IMR-90 (cell line): ENCODE results near the gene CAMTA2. TPM values are rescaled to one million over a fixed set of nuclear protein-coding genes. Genes with fewer than 3 reads are reported as not detected.

Experiments
- ATAC-seq: fragments of 200-7000 bp; cut with Tn5 transposase; 2 replicates; pipeline ENCODE4 v1.9.1; 2020; ENCODE audit warnings: low read depth, mild to moderate bottlenecking, moderate library complexity
- BruUV-seq: library from RNA; stranded (reverse); fragments of 400-500 nt; replicated peaks from 2 replicates; lab custom pipeline; 2021; lab: Mats Ljungman, UMichigan
- CTCF ChIA-PET: fragments of 300-600 bp; formaldehyde crosslinking; extraction: SDS; loops from one replicate; lab custom pipeline; 2021; ENCODE audit warnings: antibody characterized with exemption; lab: Yijun Ruan, JAX
- POLR2A ChIA-PET: fragments of 300-600 bp; sonication (Branson Sonifier 250); formaldehyde crosslinking; loops from one replicate; lab custom pipeline; 2022; ENCODE audit warnings: antibody characterized with exemption; ENCODE audit not compliant: unreplicated experiment; lab: Charles Lee
- DNase-seq: peaks from one replicate; pipeline ENCODE4 v3.0.0; 2013
- H2AFZ ChIP-seq: replicated peaks from 2 replicates; pipeline ENCODE3; 2013; ENCODE audit warnings: low read length, mild to moderate bottlenecking; ENCODE audit not compliant: poor library complexity
- H2AK5ac ChIP-seq: 2 replicates; pipeline ENCODE4 v1.6.1; 2013; ENCODE audit warnings: low read depth, low read length, inconsistent platforms
- H2AK9ac ChIP-seq: replicated peaks from 2 replicates; pipeline ENCODE3; 2013; ENCODE audit warnings: mild to moderate bottlenecking, low read depth, low read length, moderate library complexity; ENCODE audit not compliant: poor library complexity
- H2BK120ac ChIP-seq: 2 replicates; pipeline ENCODE4 v1.6.1; 2013; ENCODE audit warnings: low read depth, low read length, inconsistent platforms
- H2BK15ac ChIP-seq: 3 replicates; pipeline ENCODE4 v1.6.1; 2013; ENCODE audit warnings: low read depth, low read length, inconsistent platforms
- H2BK20ac ChIP-seq: 2 replicates; pipeline ENCODE4 v1.6.1; 2013; ENCODE audit warnings: low read depth, mild to moderate bottlenecking, inconsistent platforms, low read length, moderate library complexity
- H2BK5ac ChIP-seq: 2 replicates; pipeline ENCODE4 v1.6.1; 2013; ENCODE audit warnings: mild to moderate bottlenecking, low read depth, low read length, inconsistent platforms; ENCODE audit not compliant: poor library complexity, severe bottlenecking
- H3K14ac ChIP-seq: replicated peaks from 2 replicates; pipeline ENCODE4 v1.6.1; 2013; ENCODE audit warnings: low read depth, low read length, inconsistent platforms
- H3K18ac ChIP-seq: 2 replicates; pipeline ENCODE4 v1.6.1; 2013; ENCODE audit warnings: low read depth, low read length, control low read depth
- H3K23ac ChIP-seq: 2 replicates; pipeline ENCODE4 v1.6.1; 2013; ENCODE audit warnings: low read depth, low read length, inconsistent platforms
- H3K27ac ChIP-seq: 2 replicates; pipeline ENCODE4 v1.5.1; 2013; ENCODE audit warnings: mild to moderate bottlenecking, control low read depth, low read length; ENCODE audit not compliant: insufficient read depth
- H3K27me3 ChIP-seq: 2 replicates; pipeline ENCODE4 v1.6.1; 2013; ENCODE audit warnings: low read length; ENCODE audit not compliant: control insufficient read depth, insufficient read depth
- H3K36me3 ChIP-seq: 2 replicates; pipeline ENCODE4 v1.6.1; 2013; ENCODE audit warnings: low read length, mixed read lengths; ENCODE audit not compliant: control insufficient read depth, insufficient read depth
- H3K4ac ChIP-seq: 2 replicates; pipeline ENCODE4 v1.6.1; 2013; ENCODE audit warnings: low read depth, low read length, inconsistent platforms
- H3K4me1 ChIP-seq: 2 replicates; pipeline ENCODE4 v1.6.1; 2013; ENCODE audit warnings: low read length, mixed read lengths; ENCODE audit not compliant: control insufficient read depth, insufficient read depth
- H3K4me2 ChIP-seq: 2 replicates; pipeline ENCODE4 v1.6.1; 2013; ENCODE audit warnings: low read depth, mild to moderate bottlenecking, control low read depth, low read length, moderate library complexity
- H3K4me3 ChIP-seq: 2 replicates; pipeline ENCODE4 v1.5.1; 2013; ENCODE audit warnings: low read depth, mild to moderate bottlenecking, control low read depth, low read length, moderate library complexity; ENCODE audit not compliant: insufficient read depth
- H3K56ac ChIP-seq: 2 replicates; pipeline ENCODE4 v1.6.1; 2013; ENCODE audit warnings: low read length, inconsistent platforms; ENCODE audit not compliant: insufficient read depth; ENCODE audit errors: extremely low read depth
- H3K79me1 ChIP-seq, 2 experiments: 2 replicates each; pipeline ENCODE4 v1.6.1; 2013; ENCODE audit warnings: low read length in 2 of 2, inconsistent platforms in 1 of 2, low read depth in 1 of 2
- H3K9ac ChIP-seq: 2 replicates; pipeline ENCODE4 v1.6.1; 2013; ENCODE audit warnings: low read depth, low read length, control low read depth
- H3K9me1 ChIP-seq: 2 replicates; pipeline ENCODE4 v1.6.1; 2013; ENCODE audit warnings: low read length, inconsistent platforms; ENCODE audit not compliant: insufficient read depth
- H3K9me3 ChIP-seq: 2 replicates; pipeline ENCODE4 v1.6.1; 2013; ENCODE audit warnings: low read length; ENCODE audit not compliant: control insufficient read depth, insufficient read depth
- H4K20me1 ChIP-seq: 2 replicates; pipeline ENCODE4 v1.6.1; 2013; ENCODE audit warnings: low read length, inconsistent platforms; ENCODE audit not compliant: insufficient read depth
- H4K5ac ChIP-seq: 2 replicates; pipeline ENCODE4 v1.6.1; 2013; ENCODE audit warnings: mild to moderate bottlenecking, low read depth, low read length, control low read depth
- H4K8ac ChIP-seq, 2 experiments: 2 replicates each; pipeline ENCODE4 v1.6.1; 2013; ENCODE audit warnings: low read depth in 2 of 2, low read length in 2 of 2, control low read depth in 1 of 2, inconsistent platforms in 1 of 2
- H4K91ac ChIP-seq: 2 replicates; pipeline ENCODE4 v1.6.1; 2013; ENCODE audit warnings: low read depth, low read length, inconsistent platforms; ENCODE audit not compliant: insufficient read depth
- CEBPB ChIP-seq: IDR thresholded peaks from 2 replicates; pipeline ENCODE4 v1.6.1; 2012; ENCODE audit warnings: low read depth, low read length, improper control_type of control experiment
- CHD1 ChIP-seq: IDR thresholded peaks from 2 replicates; pipeline ENCODE4 v1.6.1; 2012; ENCODE audit warnings: low read depth, low read length, improper control_type of control experiment
- CTCF ChIP-seq: conservative IDR thresholded peaks from 2 replicates; pipeline ENCODE4 v1.5.1; 2012; ENCODE audit warnings: mild to moderate bottlenecking, low read depth, low read length, improper control_type of control experiment
- ELK1 ChIP-seq: fragments of 150-350 bp; IDR thresholded peaks from 2 replicates; pipeline ENCODE4 v1.6.1; 2016; ENCODE audit warnings: low read depth, mild to moderate bottlenecking, low read length, moderate library complexity, borderline replicate concordance
- MXI1 ChIP-seq: IDR thresholded peaks from 2 replicates; pipeline ENCODE4 v1.6.1; 2012; ENCODE audit warnings: low read depth, mild to moderate bottlenecking, low read length, moderate library complexity, borderline replicate concordance
- NFE2L2 ChIP-seq: fragments of 150-350 bp; IDR thresholded peaks from 2 replicates; pipeline ENCODE4 v1.6.1; 2016; ENCODE audit warnings: low read depth, mild to moderate bottlenecking, low read length
- POLR2A ChIP-seq: IDR thresholded peaks from 2 replicates; pipeline ENCODE4 v1.6.1; 2012; ENCODE audit warnings: mild to moderate bottlenecking, low read depth, low read length
- RAD21 ChIP-seq: IDR thresholded peaks from 2 replicates; pipeline ENCODE4 v1.6.1; 2012; ENCODE audit warnings: low read length, improper control_type of control experiment
- RCOR1 ChIP-seq: IDR thresholded peaks from 2 replicates; pipeline ENCODE4 v1.6.1; 2012; ENCODE audit warnings: mild to moderate bottlenecking, low read length, improper control_type of control experiment; ENCODE audit not compliant: insufficient replicate concordance
- RFX5 ChIP-seq: IDR thresholded peaks from 2 replicates; pipeline ENCODE4 v1.8.0; 2012; ENCODE audit warnings: low read depth, mild to moderate bottlenecking, low read length, moderate library complexity
- SMC3 ChIP-seq: fragments of 150-350 bp; IDR thresholded peaks from 2 replicates; pipeline ENCODE4 v1.6.1; 2016; ENCODE audit warnings: low read depth, mild to moderate bottlenecking, antibody characterized with exemption, low read length, moderate library complexity
- WGBS, 2 experiments: methylation state at CpG; one replicate each; pipeline versions ENCODE4 v1.1.5 to v1.1.7; 2013; ENCODE audit warnings: missing lambda C conversion rate in 2 of 2; ENCODE audit not compliant: insufficient read length in 1 of 2; ENCODE audit errors: extremely low coverage in 2 of 2; 5-methylcytosine and 5-hydroxymethylcytosine counted together
- dilution Hi-C: fragments of 300-500 bp; cut with HindIII; formaldehyde crosslinking; loops from one replicate; pipeline ENCODE4 v1.14.3; 2018; ENCODE audit warnings: low sequenced_read_pairs; ENCODE audit not compliant: unreplicated experiment
- in situ Hi-C: fragments of 300-500 bp; cut with MboI; formaldehyde crosslinking; loops from 3 replicates; pipeline ENCODE4 v1.14.3; 2019; ENCODE audit warnings: low sequenced_read_pairs, inconsistent platforms, mixed read lengths
- intact Hi-C: fragments of 100-400 bp; cut with micrococcal nuclease; formaldehyde crosslinking; loops from 2 replicates; pipeline ENCODE4 v1.10.0; 2022
- polyA plus RNA-seq, 3 experiments: library from polyadenylated mRNA; depleted of rRNA; stranded (reverse); fragments of >200 nt; gene quantifications; 2 replicates each; pipeline ENCODE4 v1.2.3, GENCODE V29; 2012; ENCODE audit warnings: low replicate concordance in 1 of 3
- total RNA-seq: library from RNA; depleted of rRNA; stranded (reverse); fragments of >200 nt; gene quantifications from 2 replicates; pipeline ENCODE4 v1.2.3, GENCODE V29; 2012

The CAMTA2 gene
- total and polyA plus RNA-seq, 2 of the 4 experiments (the other 2 are of a cell fraction) = 1.4 to 54.7 TPM

- peaks cover 6 to 32% of the 10 kb centered on the region in 2 experiments; a peak in 2 of 4 replicates for H3K79me1 ChIP-seq
- ChIA-PET CTCF (interaction anchor here (1.8 kb wide), 1 partner anchor 10 kb away, joined by 6 read pairs; no protein-coding TSS in a partner anchor), POLR2A (no interaction called here)
- H2AFZ ChIP-seq = no peak overlapping the region
- H4K5ac ChIP-seq = no peak overlapping the region
- TF ChIP-seq MXI1 (no peak), NFE2L2 (no peak), RCOR1 (no peak), POLR2A (no peak), CEBPB (peak; percentile 47; the same call in 1 of the 2 replicates), RFX5 (no peak), CTCF (peak; percentile 67), RAD21 (peak; percentile 51), CHD1 (no peak), SMC3 (peak; percentile 70), ELK1 (no peak)
- no peak overlapping the region for H2BK15ac ChIP-seq
- H2BK120ac ChIP-seq = no peak overlapping the region
- no peak overlapping the region for H2BK5ac ChIP-seq
- no peak overlapping the region for H2BK20ac ChIP-seq
- no peak overlapping the region for H4K8ac ChIP-seq
- peaks cover 49% of the 10 kb centered on the region for H3K36me3 ChIP-seq
- H3K4ac ChIP-seq = no peak overlapping the region
- peak; percentile 46 for DNase-seq
- no peak overlapping the region for H3K27ac ChIP-seq
- H3K9me3 ChIP-seq = no peaks in the 10 kb centered on the region
- no peak overlapping the region for H4K91ac ChIP-seq
- H2AK9ac ChIP-seq = peak overlapping the region; percentile 19
- no peak overlapping the region for H3K14ac ChIP-seq
- intact Hi-C loops (loop anchor here (1.0 kb wide), 1 partner anchor 82 kb away; no protein-coding TSS in a partner anchor), dilution Hi-C loops (no loop called here), in situ Hi-C loops (no loop called here)
- peaks cover 15% of the 10 kb centered on the region for H3K9me1 ChIP-seq
- H3K4me2 ChIP-seq = no peak overlapping the region
- H3K18ac ChIP-seq = no peak overlapping the region
- no peak overlapping the region for H3K56ac ChIP-seq
- H3K4me3 ChIP-seq = no peak overlapping the region
- H4K20me1 ChIP-seq = 0 out of 2 replicates have a peak, but pooled peaks cover 9% of the 10 kb centered on the region
- H3K4me1 ChIP-seq = peaks cover 3% of the 10 kb centered on the region; the same call in 1 of the 2 replicates
- no peak overlapping the region for H3K23ac ChIP-seq
- no peaks in the 10 kb centered on the region for H3K27me3 ChIP-seq
- no TSS peak for BruUV-seq
- peak; percentile 90 for ATAC-seq
- no peak overlapping the region for H2AK5ac ChIP-seq
- 48% methylated on average over 3 of the region's 6 CpGs; no CpG with 5 or more reads in 1 of the 2 experiments for WGBS, 2 experiments
- no peak overlapping the region for H3K9ac ChIP-seq
Measured at GRCh38 chr17:4980644-4981216, 6.7 kb downstream of the CAMTA2 start.
